ENCODE measurements around the gene CACNA2D1.

CACNA2D1 gene

GRCh38 chr7:82223580-82223979 is 220.0 kb downstream of the CACNA2D1 start:
- H3K9me3 ChIP-seq (ENCODE audit: control insufficient read depth, low read length): no peaks in the 10 kb centered on the region
- no peaks in the 10 kb centered on the region for H3K36me3 ChIP-seq (ENCODE audit: control insufficient read depth, insufficient read depth, low read length)
- 71 to 73% methylated on average over 3 of the region's 3 CpGs for WGBS, 2 experiments

GRCh38 chr7:82221152-82221674 is 222.4 kb downstream of the CACNA2D1 start:
- Histone ChIP-seq H3K9me3 (ENCODE audit: control insufficient read depth, low read length) (no peaks in the 10 kb centered on the region), H3K36me3 (ENCODE audit: control insufficient read depth, insufficient read depth, low read length) (no peaks in the 10 kb centered on the region), H3K4me1 (ENCODE audit: control insufficient read depth, insufficient read depth, low read length) (no peaks in the 10 kb centered on the region), H3K27me3 (ENCODE audit: control insufficient read depth, insufficient read depth, low read length, poor library complexity, severe bottlenecking) (no peaks in the 10 kb centered on the region), H3K27ac (ENCODE audit: insufficient read depth, low read depth, low read length, poor library complexity, severe bottlenecking) (no peak overlapping the region), H3K4me3 (ENCODE audit: insufficient read depth, low read depth, low read length) (no peak overlapping the region)
- WGBS, 2 experiments: 90 to 95% methylated on average over 7 to 9 of the region's 9 CpGs

More at GRCh38 chr7:82223580-82223979, 220.0 kb downstream of the CACNA2D1 start:
- Histone ChIP-seq H3K27ac (ENCODE audit: insufficient read depth, low read depth, low read length, poor library complexity, severe bottlenecking) (no peak overlapping the region), H3K4me3 (ENCODE audit: insufficient read depth, low read depth, low read length) (no peak overlapping the region), H3K27me3 (ENCODE audit: control insufficient read depth, insufficient read depth, low read length, poor library complexity, severe bottlenecking) (no peaks in the 10 kb centered on the region), H3K4me1 (ENCODE audit: control insufficient read depth, insufficient read depth, low read length) (no peaks in the 10 kb centered on the region)

GRCh38 chr7:82212466-82212865 is 231.1 kb downstream of the CACNA2D1 start:
- H3K27me3 ChIP-seq (ENCODE audit: control insufficient read depth, insufficient read depth, low read length, poor library complexity, severe bottlenecking): no peaks in the 10 kb centered on the region
- H3K27ac ChIP-seq (ENCODE audit: insufficient read depth, low read depth, low read length, poor library complexity, severe bottlenecking): no peak overlapping the region
- H3K36me3 ChIP-seq (ENCODE audit: control insufficient read depth, insufficient read depth, low read length): no peaks in the 10 kb centered on the region
- no peaks in the 10 kb centered on the region for H3K9me3 ChIP-seq (ENCODE audit: control insufficient read depth, low read length)
- no peak overlapping the region for H3K4me3 ChIP-seq (ENCODE audit: insufficient read depth, low read depth, low read length)
- no peaks in the 10 kb centered on the region for H3K4me1 ChIP-seq (ENCODE audit: control insufficient read depth, insufficient read depth, low read length)

- Histone ChIP-seq H3K27me3 (ENCODE audit: control insufficient read depth, insufficient read depth, low read length, poor library complexity, severe bottlenecking) (no peaks in the 10 kb centered on the region), H3K4me1 (ENCODE audit: control insufficient read depth, insufficient read depth, low read length) (no peaks in the 10 kb centered on the region), H3K4me3 (ENCODE audit: insufficient read depth, low read depth, low read length) (no peak overlapping the region), H3K36me3 (ENCODE audit: control insufficient read depth, insufficient read depth, low read length) (no peaks in the 10 kb centered on the region), H3K9me3 (ENCODE audit: control insufficient read depth, low read length) (no peaks in the 10 kb centered on the region), H3K27ac (ENCODE audit: insufficient read depth, low read depth, low read length, poor library complexity, severe bottlenecking) (no peak overlapping the region)
- WGBS, 2 experiments: 94 to 95% methylated on average over 1 of the region's 1 CpG
Measured at GRCh38 chr7:82211333-82211732, 232.2 kb downstream of the CACNA2D1 start.

GRCh38 chr7:82210416-82211184 is 233.0 kb downstream of the CACNA2D1 start:
- Histone ChIP-seq H3K9me3 (ENCODE audit: control insufficient read depth, low read length) (no peaks in the 10 kb centered on the region), H3K4me3 (ENCODE audit: insufficient read depth, low read depth, low read length) (no peak overlapping the region), H3K4me1 (ENCODE audit: control insufficient read depth, insufficient read depth, low read length) (no peaks in the 10 kb centered on the region), H3K27ac (ENCODE audit: insufficient read depth, low read depth, low read length, poor library complexity, severe bottlenecking) (no peak overlapping the region), H3K27me3 (ENCODE audit: control insufficient read depth, insufficient read depth, low read length, poor library complexity, severe bottlenecking) (no peaks in the 10 kb centered on the region), H3K36me3 (ENCODE audit: control insufficient read depth, insufficient read depth, low read length) (no peaks in the 10 kb centered on the region)
- 92 to 100% methylated on average over 1 of the region's 2 CpGs for WGBS, 2 experiments

- WGBS, 2 experiments: 82 to 88% methylated on average over 2 to 4 of the region's 5 CpGs
- H3K36me3 ChIP-seq (ENCODE audit: control insufficient read depth, insufficient read depth, low read length): no peaks in the 10 kb centered on the region
Measured at GRCh38 chr7:82209179-82209747, 234.3 kb downstream of the CACNA2D1 start.

GRCh38 chr7:82204694-82205093 is 238.9 kb downstream of the CACNA2D1 start:
- H3K4me3 ChIP-seq (ENCODE audit: insufficient read depth, low read depth, low read length): no peak overlapping the region
- no peaks in the 10 kb centered on the region for H3K36me3 ChIP-seq (ENCODE audit: control insufficient read depth, insufficient read depth, low read length)
- no peaks in the 10 kb centered on the region for H3K27me3 ChIP-seq (ENCODE audit: control insufficient read depth, insufficient read depth, low read length, poor library complexity, severe bottlenecking)
- no peaks in the 10 kb centered on the region for H3K9me3 ChIP-seq (ENCODE audit: control insufficient read depth, low read length)
- 95 to 97% methylated on average over 4 of the region's 4 CpGs for WGBS, 2 experiments
- no peaks in the 10 kb centered on the region for H3K4me1 ChIP-seq (ENCODE audit: control insufficient read depth, insufficient read depth, low read length)
- no peak overlapping the region for H3K27ac ChIP-seq (ENCODE audit: insufficient read depth, low read depth, low read length, poor library complexity, severe bottlenecking)

More at GRCh38 chr7:82209179-82209747, 234.3 kb downstream of the CACNA2D1 start:
- Histone ChIP-seq H3K27me3 (ENCODE audit: control insufficient read depth, insufficient read depth, low read length, poor library complexity, severe bottlenecking) (no peaks in the 10 kb centered on the region), H3K4me1 (ENCODE audit: control insufficient read depth, insufficient read depth, low read length) (no peaks in the 10 kb centered on the region), H3K4me3 (ENCODE audit: insufficient read depth, low read depth, low read length) (no peak overlapping the region), H3K9me3 (ENCODE audit: control insufficient read depth, low read length) (no peaks in the 10 kb centered on the region), H3K27ac (ENCODE audit: insufficient read depth, low read depth, low read length, poor library complexity, severe bottlenecking) (no peak overlapping the region)

- H3K27me3 ChIP-seq (ENCODE audit: control insufficient read depth, insufficient read depth, low read length, poor library complexity, severe bottlenecking): no peaks in the 10 kb centered on the region
- no peaks in the 10 kb centered on the region for H3K4me1 ChIP-seq (ENCODE audit: control insufficient read depth, insufficient read depth, low read length)
- H3K27ac ChIP-seq (ENCODE audit: insufficient read depth, low read depth, low read length, poor library complexity, severe bottlenecking): no peak overlapping the region
- no peaks in the 10 kb centered on the region for H3K36me3 ChIP-seq (ENCODE audit: control insufficient read depth, insufficient read depth, low read length)
- H3K4me3 ChIP-seq (ENCODE audit: insufficient read depth, low read depth, low read length): no peak overlapping the region
- 95 to 96% methylated on average over 9 of the region's 9 CpGs for WGBS, 2 experiments
- H3K9me3 ChIP-seq (ENCODE audit: control insufficient read depth, low read length): no peaks in the 10 kb centered on the region
Measured at GRCh38 chr7:82202965-82203364, 240.6 kb downstream of the CACNA2D1 start.

GRCh38 chr7:82202107-82202506 is 241.5 kb downstream of the CACNA2D1 start:
- no peak overlapping the region for H3K4me3 ChIP-seq (ENCODE audit: insufficient read depth, low read depth, low read length)
- H3K36me3 ChIP-seq (ENCODE audit: control insufficient read depth, insufficient read depth, low read length): no peaks in the 10 kb centered on the region
- H3K27ac ChIP-seq (ENCODE audit: insufficient read depth, low read depth, low read length, poor library complexity, severe bottlenecking): no peak overlapping the region
- H3K27me3 ChIP-seq (ENCODE audit: control insufficient read depth, insufficient read depth, low read length, poor library complexity, severe bottlenecking): no peaks in the 10 kb centered on the region
- H3K9me3 ChIP-seq (ENCODE audit: control insufficient read depth, low read length): no peaks in the 10 kb centered on the region
- H3K4me1 ChIP-seq (ENCODE audit: control insufficient read depth, insufficient read depth, low read length): no peaks in the 10 kb centered on the region
- WGBS, 2 experiments: 94% methylated on average over 13 of the region's 13 CpGs

- H3K27ac ChIP-seq (ENCODE audit: insufficient read depth, low read depth, low read length, poor library complexity, severe bottlenecking): no peak overlapping the region
- no peaks in the 10 kb centered on the region for H3K36me3 ChIP-seq (ENCODE audit: control insufficient read depth, insufficient read depth, low read length)
- 97 to 100% methylated on average over 2 of the region's 2 CpGs for WGBS, 2 experiments
- H3K4me1 ChIP-seq (ENCODE audit: control insufficient read depth, insufficient read depth, low read length): no peaks in the 10 kb centered on the region
- H3K9me3 ChIP-seq (ENCODE audit: control insufficient read depth, low read length): no peaks in the 10 kb centered on the region
- H3K4me3 ChIP-seq (ENCODE audit: insufficient read depth, low read depth, low read length): no peak overlapping the region
- no peaks in the 10 kb centered on the region for H3K27me3 ChIP-seq (ENCODE audit: control insufficient read depth, insufficient read depth, low read length, poor library complexity, severe bottlenecking)
Measured at GRCh38 chr7:82200601-82201000, 243.0 kb downstream of the CACNA2D1 start.
